HG02973 (cell line): ENCODE measurements around the gene AIP.

ENCODE experiments used
- ATAC-seq: cut with Tn5 transposase; IDR thresholded peaks from one replicate; pipeline ENCODE4 v1.9.1; 2021; ENCODE audit warnings: moderate library complexity; ENCODE audit not compliant: unreplicated experiment

AIP gene

DNA sequence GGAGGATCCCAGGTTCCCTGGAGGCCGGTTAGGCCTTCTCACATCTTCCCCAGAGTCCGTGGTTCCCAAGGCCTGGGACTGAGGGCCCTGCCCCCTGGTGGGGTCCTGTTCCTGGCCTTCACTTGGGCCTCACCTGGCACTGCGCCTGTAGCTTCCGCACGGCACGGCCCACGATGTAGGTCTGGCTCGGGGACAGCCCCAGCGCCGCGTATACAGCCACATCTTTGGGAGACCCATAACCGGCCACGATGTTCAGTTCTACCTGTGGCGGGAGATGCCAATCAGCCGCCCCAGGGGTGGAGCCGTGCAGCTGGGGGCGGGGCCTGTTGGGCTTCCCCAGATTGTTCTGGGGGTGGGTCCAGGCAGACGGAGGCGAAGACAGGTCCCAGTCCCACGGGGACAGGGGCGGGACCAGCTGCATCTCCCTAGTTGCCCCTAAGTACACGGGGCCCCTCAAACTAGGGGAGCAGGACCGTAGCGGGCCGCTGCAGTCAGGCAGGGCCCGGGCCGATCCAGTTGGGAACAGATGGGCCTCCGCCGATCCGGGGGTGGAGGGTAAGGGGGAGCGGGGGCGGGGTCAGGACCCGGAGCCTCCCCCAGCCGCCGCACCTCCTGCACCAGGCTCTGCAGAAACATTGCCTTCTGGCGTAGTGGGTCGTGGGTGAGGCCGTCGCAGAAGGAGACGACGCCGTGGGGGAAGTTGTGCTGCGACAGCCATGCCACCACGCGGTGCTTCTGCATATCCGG, 10.1 kb downstream of the AIP start:
- ATAC-seq = no peak

DNA sequence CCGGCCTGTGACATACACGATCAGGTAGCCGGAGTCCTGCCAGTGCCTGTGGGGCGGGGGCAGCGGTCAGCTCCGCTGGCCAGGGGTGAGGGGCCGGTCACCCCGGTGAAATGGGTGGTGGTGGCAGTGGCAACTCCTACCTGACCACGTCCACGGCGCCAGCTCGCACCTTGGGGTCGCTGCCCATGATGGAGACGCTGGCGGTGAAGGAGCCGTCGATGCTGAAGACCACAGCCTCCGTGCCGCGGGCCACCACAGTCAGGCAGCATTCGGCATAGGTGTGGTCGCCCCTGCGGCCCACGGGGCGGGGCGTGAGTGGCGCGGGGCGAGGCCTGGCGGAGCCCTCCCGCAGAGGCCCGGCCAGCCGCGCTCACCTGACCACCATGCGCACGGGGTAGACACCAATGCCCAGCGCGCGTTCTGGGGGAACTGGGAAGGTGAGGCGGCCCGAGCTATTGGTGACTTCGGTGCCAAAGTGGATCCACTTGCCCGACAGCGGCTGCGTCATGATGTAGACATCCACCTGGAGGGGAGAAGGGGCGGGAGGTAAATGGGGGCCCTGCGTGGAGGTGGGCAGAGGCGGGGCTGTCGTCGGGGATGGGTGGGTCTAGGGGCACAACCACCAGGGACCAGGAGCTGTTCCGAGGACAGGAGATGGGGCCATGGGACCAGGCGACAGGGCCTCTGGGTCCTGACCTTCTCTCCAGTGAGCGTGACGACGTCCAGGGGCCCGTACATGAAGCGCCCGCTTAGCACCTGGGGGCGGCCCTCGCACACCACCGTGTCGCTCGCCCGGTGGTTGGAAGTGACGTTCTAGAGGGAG, 10.9 kb downstream of the AIP start:
- ATAC-seq = no peak

DNA sequence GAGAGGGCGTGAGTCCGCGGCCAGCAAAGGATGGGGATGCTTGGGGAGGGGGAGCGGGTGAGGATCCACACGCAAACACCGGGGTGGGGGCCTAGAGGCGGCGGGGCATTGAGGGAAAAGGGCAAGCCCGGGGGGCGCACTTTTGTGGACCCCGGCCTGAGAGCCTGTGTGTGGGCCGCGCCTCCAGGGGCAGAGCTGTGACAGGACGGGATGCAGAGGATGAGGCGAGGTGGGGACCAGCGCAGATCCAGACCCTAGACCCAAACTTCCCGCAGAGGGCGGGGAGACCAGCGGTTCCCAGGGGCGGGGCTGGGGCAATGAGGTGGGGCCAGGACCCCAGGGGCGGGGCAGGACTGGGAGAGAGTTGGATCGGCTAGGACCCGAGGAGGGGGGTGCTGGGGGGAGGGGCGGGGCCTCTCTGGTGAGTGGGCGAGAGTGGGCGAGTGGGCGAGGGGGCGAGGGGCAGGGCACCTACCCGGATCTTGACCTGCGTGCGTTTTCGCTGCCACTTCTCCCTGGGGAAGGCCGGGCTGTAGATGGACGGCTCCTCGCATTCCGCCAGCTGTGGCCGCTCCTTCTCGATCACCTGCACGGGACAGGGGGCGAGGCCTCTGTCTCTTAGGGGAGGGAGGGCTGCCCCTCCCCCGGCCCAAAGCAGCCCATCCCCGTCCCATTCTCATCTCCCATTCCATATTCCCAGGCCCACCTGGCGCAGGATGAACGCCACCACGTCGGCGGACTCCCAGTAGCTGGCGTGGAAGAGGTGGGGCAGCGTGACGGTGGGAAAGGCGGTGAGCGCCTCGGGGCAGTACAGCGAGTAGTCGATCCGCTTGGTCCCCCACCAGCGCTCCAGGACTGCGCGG, 11.8 kb downstream of the AIP start:
- no peak for ATAC-seq

DNA sequence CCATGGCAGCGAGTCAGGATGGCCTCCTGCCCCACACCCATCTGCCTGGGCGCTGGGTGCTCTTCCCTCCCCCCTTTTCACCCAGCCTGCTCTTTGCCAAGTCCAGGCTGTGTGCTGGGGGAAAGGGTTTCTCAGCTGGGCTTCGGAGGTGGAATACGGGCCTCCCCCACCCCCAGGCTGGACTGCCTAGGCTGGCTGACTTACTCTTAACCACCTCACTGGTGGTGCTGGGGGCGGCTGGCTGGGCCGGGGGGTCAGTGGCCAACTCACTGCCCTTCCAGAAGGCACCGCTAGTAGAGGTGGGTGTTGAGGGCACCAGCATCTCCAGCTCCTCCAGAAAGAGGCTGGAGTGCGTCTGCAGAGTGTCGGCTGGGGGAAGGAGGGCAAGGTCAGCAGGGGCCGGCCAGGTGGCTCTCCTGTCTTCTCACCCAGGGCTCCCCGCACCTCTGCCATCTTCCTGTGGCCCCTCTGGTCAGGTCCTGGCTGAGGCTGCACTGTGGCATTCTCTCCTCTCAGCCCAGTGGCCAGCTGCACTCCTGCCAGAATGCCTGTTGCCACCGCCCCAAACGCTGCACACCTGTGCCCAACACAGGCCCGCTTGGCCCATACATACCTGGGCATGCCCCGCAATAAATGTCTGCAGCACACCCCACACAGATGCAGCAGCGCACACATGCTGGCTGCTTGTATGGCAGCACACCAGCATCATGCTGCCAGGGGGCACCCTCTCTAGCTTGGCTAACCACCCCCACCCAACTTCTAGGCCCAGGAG, 12.6 kb downstream of the AIP start:
- no peak for ATAC-seq

DNA sequence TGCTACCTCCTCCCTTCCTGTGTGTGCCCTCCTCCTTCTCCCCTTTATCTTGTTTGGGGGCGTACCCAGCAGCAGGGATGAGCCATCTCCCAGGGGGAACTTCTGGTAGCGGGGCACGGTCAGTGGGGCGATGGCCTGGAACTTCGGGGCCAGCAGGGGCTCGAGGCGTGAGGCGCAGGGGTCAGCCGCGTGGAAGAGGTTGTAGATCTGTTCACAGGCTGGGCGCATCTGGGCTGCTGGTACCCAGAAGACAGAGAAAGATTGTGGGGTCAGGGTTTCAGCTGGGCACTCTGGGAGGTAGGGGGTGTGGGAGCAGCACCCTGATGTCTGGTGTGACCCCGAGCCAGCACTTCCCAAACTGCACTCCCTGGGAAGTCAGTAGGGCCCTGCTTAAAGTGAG, 13.3 kb downstream of the AIP start:
- ATAC-seq = no peak

DNA sequence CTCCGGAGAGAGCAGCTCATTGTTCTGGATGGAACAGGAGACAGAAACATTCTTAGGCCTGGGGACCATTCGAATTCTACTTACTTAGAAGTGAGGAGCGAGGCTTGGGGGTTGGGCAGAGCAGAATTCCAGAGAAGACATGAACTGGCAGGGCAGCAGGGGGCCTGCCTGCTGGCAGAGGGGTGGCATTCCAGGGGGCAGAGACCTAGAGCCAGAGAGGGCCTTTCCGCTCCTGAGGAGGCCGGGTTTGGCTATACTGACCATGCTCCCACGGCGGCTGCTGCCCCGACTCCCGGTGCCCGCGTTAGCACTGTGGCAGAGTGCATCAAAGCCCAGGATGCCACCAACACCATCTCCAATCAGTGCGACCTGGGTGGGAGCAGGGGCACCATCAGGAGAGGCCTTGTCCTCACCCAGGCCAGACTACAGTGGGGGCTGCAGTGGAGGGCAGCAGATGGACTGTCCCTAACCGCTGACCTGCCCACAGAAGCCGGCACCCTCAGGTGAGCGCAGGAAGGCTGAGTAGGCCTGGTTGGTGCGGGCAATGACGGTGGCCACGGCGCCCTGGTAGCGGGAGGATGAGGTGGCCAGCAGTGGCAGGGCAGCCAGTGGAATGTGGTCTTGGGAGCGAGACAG, 14.9 kb downstream of the AIP start:
- no peak for ATAC-seq

DNA sequence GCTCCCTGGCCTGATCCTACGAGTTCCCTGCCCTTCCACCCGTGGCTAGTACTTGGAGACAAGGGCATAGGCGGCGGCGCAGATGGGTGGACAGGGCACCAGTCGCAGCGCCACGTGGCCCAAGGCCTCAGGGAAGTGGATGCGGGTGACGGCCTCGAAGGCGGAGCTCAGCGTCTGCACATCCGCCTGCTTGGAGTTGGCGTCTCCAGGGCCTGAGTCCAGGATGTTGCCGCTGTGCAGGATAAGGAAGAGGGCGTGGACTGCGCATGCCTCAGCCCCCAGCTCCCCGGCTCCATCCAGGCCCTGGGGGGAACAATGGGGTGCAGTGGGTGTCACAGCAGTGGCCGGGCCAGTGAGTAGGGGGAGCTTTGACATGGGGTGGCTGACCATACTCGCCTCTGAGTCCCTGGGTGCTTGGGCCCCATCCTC, 15.7 kb downstream of the AIP start:
- no peak for ATAC-seq

DNA sequence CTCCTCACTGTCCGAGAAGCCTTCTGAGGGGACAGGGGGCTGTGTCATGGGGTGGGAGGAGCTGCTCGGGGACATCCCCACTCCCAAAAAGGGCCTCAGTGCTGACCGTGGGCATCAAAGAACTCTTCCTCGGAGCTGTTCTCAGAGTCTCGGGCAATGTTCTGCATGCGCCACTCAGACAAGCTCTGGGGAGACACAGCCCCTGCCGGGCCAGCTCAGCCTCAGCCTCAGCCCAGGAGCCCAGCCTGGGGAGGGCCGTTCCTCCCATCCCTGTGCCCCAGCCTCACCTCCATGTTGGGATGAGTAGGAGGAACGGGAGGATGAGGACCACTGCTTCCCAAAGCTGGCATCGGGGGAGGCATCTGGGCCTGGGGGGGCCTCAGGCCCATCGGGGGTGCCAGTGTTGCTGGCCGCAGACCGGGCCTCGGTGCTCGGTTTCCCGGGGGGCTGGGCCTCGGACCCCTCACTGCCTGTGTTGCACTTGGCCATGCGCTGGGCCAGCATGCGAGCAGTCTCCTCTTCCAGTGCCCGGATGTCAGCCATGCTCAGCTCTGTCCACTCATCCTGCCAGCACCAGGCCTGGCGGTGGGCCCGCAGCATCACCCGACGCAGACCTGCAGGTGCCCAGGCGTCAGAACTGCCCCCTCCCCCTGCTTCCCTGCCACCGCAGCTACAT, 17.1 kb downstream of the AIP start:
- ATAC-seq = no peak

DNA sequence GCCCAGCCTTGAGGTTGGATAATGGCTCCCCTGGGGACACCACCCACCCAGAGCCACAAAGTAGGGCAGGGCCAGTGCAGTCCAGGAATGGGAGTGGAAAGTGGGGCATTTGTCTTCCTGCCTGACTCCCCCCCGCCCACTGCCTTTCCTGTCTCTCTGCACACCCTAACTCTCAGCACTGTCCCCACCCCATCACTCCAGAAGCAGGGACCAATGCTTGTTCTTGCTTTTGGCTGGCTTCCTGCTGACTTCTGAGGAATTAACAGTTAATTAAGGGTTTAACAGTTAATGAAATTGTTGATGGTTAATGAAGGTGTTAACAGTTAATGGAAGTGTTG, 17.6 kb downstream of the AIP start:
- no peak for ATAC-seq

DNA sequence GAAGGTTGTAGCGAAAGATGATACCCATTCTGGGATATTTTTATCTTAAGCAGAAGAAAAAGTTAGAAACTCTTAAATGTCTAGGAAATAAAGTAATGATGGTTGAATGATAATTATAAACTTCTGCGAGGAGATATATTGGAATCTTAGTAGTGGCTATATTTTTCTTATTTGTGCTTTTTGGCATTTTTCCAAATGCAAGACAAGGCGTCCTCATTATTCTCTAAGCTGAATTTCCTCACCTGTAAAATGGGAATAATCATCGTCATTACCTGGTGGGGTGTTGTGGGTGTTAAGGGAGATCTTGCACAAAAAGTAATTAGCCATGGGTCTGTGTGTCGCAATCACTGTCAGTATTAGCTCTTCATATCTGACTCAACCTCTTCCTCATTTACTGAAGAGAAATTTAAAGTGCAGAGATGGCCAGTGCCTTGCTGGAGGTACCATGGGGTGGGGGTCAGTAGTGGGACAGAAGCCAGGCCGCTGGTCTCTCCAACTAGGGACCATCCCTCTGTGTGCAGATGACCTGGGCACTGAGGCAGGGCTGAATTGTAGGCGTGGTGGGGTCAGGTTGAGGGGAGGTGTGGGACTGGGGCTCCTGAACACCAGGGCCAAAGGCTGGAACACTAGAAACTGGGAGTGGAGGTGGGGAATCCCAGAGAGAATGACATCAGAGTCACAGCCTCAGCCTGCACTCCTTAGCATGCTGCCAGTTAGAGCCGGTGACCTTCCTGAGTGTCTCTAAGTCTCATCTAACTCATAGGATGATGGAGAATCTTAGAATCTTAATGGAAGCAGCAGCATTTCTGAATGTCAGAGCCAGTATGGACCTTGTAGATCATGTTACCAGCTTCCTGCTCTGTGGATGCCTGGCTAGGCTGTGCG, 18.2 kb downstream of the AIP start:
- ATAC-seq = no peak

DNA sequence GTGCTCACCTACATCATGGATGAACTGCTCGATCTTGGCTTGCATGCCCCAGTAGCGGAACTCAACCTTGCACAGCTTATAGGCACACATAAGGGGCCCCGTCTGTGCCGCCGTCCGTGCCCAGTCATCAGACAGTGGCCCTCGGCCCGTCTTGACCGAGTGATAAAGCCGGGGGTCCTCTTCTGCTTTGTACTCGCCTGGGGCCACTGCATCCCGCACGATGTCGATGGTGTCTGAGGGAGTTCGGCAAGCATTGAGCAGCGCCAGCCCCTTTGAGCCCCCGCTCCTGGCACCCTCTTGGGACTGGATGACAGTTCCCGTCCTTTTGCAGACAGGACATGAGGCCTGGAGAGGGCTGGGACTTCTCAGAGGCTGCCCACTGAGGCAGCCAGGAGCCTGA, 19.0 kb downstream of the AIP start:
- ATAC-seq = no peak

DNA sequence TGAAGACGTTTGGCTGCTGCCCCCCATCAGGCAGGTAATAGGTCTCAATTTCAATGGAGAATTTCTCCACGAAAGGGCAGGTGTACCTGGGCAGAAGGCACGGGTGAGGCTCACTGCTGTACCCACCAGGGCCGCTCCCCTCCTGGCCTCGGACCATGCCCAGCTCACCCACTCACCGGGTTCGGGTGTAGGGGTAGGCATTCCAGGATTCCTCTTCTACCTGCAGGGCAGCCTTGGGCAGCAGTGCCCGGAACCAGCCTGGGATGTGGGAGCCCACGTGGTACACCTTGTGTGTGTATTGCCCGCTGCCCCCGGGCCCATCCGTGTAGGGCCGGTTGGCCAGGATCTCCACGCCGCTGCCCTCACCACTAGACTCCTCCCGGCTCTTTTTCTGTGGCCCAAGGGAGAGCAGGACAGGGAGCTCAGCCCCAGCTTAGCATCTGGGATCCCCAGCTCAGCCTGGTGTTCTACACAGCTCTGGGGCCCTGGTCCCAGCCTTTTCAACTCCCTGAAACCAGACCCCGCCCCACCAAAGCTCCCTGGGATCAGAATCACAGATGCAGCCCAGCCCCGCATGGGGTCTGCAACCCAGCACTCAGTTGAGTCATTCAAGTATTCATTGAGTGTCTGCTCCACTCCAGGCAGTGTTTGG, 19.6 kb downstream of the AIP start:
- ATAC-seq = no peak

DNA sequence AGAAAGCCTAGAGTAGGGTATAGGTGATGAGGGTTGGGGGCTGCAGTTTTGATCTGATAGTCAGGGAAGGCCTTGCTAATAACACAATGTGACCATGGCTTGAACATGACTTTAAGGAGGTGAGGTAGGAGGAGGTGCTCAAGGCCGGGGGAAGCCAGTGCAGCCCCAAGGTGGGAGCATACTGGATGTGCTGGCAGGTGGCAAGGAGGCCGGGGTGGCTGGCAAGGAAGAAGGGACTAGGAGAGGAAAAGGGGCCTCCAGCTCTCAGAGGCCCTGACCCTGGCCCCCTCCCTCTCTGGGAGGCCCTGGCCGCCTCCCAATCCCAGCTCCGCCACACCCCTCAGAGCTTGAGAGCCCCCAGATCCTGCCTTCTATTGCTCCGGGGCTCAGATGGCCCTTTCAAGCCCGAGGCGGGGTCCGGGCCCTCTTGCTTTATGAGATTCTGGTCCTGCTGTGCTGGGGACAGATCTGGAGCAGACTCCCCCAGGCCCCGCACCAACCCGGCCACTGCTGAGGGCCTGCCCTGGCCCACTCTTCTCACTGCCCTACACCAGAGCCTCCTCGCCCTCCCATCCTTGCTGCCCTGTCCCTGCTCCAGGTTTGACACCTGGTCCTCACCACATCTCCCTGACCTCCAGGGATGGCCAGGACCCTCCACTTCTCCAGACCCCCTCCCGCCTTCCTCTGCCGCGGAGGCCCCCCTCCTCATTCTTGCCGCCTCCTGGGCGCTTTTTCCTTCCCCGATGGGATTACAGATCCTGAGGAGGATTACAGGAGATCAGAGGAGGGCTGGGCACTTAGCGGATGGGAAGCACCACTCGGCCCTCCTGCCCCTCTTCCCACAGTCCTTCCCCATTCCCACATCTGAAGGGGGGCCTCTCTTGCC, 20.5 kb downstream of the AIP start:
- ATAC-seq = no peak

DNA sequence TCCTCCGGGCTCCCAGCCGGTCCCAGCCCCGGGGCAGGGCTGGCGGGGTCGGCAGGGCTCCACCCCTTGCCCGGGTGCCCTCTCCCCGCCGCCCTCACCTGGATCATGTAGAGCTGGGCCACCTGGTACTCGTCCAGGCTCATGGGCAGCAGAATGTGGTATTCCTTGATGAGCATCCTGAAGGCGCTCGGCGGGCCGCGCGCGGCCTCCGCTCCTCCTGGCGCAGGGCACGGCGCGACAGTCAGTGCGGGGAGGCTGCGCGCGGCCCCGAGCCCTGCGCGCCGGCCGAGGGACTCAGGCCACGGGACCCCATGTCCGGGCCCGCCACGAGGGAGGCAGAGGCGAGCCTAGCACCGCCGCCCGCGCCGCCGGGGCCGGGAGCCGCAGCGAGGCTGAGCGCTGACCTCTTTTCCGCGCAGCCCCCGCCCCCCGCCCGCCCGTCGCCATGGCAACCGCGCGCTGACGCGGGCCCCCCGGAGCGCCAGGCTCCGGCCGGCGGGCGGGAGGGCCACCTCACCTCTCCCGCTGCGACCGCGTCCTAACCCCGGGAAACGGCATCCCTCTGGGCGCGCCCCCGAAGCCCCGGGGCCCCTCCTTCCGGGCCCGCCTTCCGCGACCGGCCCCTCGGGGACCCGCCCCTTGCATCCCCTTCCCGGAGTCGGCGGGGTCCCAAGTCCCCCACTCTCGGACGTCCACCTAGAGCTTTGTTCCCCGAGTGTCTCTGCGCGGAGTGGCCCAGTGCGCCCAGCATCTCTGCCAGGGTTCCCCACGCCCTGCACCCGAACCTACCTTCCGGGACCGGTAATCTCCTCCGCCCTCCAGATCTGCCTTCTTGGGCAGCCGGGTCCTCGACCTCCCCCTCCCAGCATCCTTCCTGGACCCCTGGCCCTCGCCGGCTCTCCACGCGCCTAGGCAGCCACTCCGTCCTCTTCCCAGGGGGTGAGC, 21.5 kb downstream of the AIP start:
- no peak for ATAC-seq

DNA sequence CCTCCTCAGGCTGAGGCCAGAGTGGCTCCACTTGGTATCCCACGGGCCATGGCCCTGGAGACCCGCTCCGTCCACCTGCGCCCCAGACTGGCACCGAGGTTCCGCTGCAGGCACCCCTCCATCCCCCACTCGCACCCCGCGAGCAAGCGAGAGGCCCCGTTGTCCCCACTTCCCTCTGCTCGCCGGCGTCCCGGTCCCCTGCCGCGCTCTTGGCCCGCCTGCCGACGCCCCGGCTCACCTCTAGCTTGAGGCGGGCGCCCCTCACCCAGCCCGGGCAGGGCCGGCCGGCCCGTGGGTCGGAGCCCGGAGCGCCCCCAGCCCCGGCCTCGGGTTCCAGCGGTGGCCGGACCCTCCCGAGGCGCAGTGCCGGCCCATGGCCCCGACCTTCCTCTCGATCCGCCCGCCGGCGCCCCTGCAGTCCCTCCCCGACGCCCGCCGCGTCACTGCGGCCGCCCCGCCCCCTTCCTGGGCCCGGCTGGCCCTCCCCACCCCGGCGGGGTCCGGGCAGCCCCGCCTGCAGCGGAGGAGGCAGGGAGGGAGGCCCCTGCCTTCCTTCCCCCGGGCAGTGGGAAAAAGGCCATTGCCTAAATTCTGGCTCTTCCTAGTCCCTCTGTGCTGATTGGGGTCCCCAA, 22.2 kb downstream of the AIP start, which contains the start of gene PITPNM1:
Gene PITPNM1 (minus strand): TSS at position 414 of the 632 bp plus-strand sequence. CDS start 1,183 bp downstream, outside the sequence.
- ATAC-seq = no peak
